K562 (cell line): ENCODE measurements around the gene FGGY. TPM values are rescaled to one million over a fixed set of nuclear protein-coding genes. Genes with fewer than 3 reads are reported as not detected.

ENCODE experiments used
- ATAC-seq: fragments of 200-7000 bp; cut with Tn5 transposase; 3 replicates; pipeline ENCODE4 v1.9.1; 2020; ENCODE audit warnings: moderate library complexity
- BruUV-seq: library from RNA; stranded (reverse); fragments of 400-500 nt; replicated peaks from 2 replicates; lab custom pipeline; 2021; lab: Mats Ljungman, UMichigan
- CTCF ChIA-PET: fragments of 300-600 bp; formaldehyde crosslinking; extraction: SDS; loops from one replicate; lab custom pipeline; 2021; ENCODE audit warnings: low intra/inter-chr PET ratio; lab: Yijun Ruan, JAX
- POLR2A ChIA-PET: fragments of 300-600, 350-650 bp; sonication (Branson Sonifier 250); formaldehyde crosslinking; extraction: SDS; loops from one replicate; lab custom pipeline; 2021; ENCODE audit warnings: antibody characterized with exemption, inconsistent platforms; lab: Yijun Ruan, JAX
- DNase-seq, 4 experiments: peaks; one replicate each; pipeline versions ENCODE4 v3.0.0 to v3.0.0-alpha.2; 2011 to 2018; ENCODE audit warnings: low spot score in 3 of 4, mixed read lengths in 3 of 4; ENCODE audit errors: extremely low read depth in 1 of 4
- FAIRE-seq: peaks from 2 replicates; lab custom pipeline; 2011; peaks lifted over from hg19 to GRCh38; lab: Jason Lieb, UNC
- H2AFZ ChIP-seq: 2 replicates; pipeline ENCODE4 v1.6.0; 2011; ENCODE audit warnings: low read depth, low read length, control low read depth, inconsistent platforms
- H3K27ac ChIP-seq: fragments of 200-600 bp; 3 replicates; pipeline ENCODE4 v1.8.0; 2011; ENCODE audit warnings: low read depth, mild to moderate bottlenecking, control low read depth, inconsistent platforms, low read length, moderate library complexity, mixed read lengths; ENCODE audit errors: extremely low read depth
- H3K27me3 ChIP-seq, 2 experiments: fragments of 300-600 bp in 1 of 2; 2 replicates in 1 of 2; 3 replicates in 1 of 2; pipeline versions ENCODE4 v1.6.0 to v1.8.0; 2011; ENCODE audit warnings: inconsistent platforms in 2 of 2, low read length in 2 of 2, mild to moderate bottlenecking in 1 of 2, mixed read lengths in 1 of 2, moderate library complexity in 1 of 2; ENCODE audit not compliant: control insufficient read depth in 2 of 2, insufficient read depth in 2 of 2
- H3K36me3 ChIP-seq: fragments of 300-600 bp; 3 replicates; pipeline ENCODE4 v1.8.0; 2011; ENCODE audit warnings: mild to moderate bottlenecking, low read length, inconsistent platforms; ENCODE audit not compliant: control insufficient read depth, insufficient read depth
- H3K4me1 ChIP-seq, 2 experiments: fragments of 200-600 bp in 1 of 2; replicated peaks in 1 of 2; 2 replicates in 1 of 2; 3 replicates in 1 of 2; pipeline versions ENCODE4 v1.5.1 to v1.8.0; 2011; ENCODE audit warnings: inconsistent platforms in 2 of 2, low read length in 2 of 2, mild to moderate bottlenecking in 1 of 2, mixed read lengths in 1 of 2, moderate library complexity in 1 of 2; ENCODE audit not compliant: control insufficient read depth in 2 of 2, insufficient read depth in 2 of 2
- H3K4me2 ChIP-seq: 2 replicates; pipeline ENCODE4 v1.6.1; 2011; ENCODE audit warnings: low read length, control low read depth, inconsistent platforms, mixed read lengths; ENCODE audit not compliant: insufficient read depth
- H3K4me3 ChIP-seq: fragments of 200-600 bp; sonication (generic), shearing (Covaris generic); 2 replicates; pipeline ENCODE4 v1.5.1; 2016; ENCODE audit warnings: control low read depth, inconsistent platforms
- H3K79me2 ChIP-seq: fragments of 200-600 bp; 3 replicates; pipeline ENCODE4 v1.8.0; 2011; ENCODE audit warnings: low read length, inconsistent platforms; ENCODE audit not compliant: control insufficient read depth, insufficient read depth
- H3K9ac ChIP-seq, 2 experiments: 2 replicates each; pipeline versions ENCODE4 v1.6.0 to v1.6.1; 2011; ENCODE audit warnings: low read depth in 2 of 2, low read length in 2 of 2, control low read depth in 1 of 2, inconsistent platforms in 1 of 2, mild to moderate bottlenecking in 1 of 2, mixed read lengths in 1 of 2; ENCODE audit not compliant: insufficient read depth in 1 of 2
- H3K9me1 ChIP-seq: one replicate; pipeline ENCODE4 v1.6.0; 2011; ENCODE audit warnings: inconsistent platforms, mild to moderate bottlenecking, low read length, moderate library complexity; ENCODE audit not compliant: control insufficient read depth, insufficient read depth
- H3K9me3 ChIP-seq: replicated peaks from 2 replicates; pipeline ENCODE4 v1.5.1; 2011; ENCODE audit warnings: low read depth, low read length, inconsistent platforms; ENCODE audit not compliant: control insufficient read depth, insufficient read depth
- H4K20me1 ChIP-seq: replicated peaks from 2 replicates; pipeline ENCODE4 v1.6.1; 2011; ENCODE audit warnings: low read length, inconsistent platforms, mixed read lengths; ENCODE audit not compliant: control insufficient read depth, insufficient read depth
- CHAMP1 ChIP-seq: fragments of 450-650 bp; IDR thresholded peaks from 2 replicates; pipeline ENCODE4 v1.6.1; 2016; ENCODE audit warnings: mild to moderate bottlenecking
- NCOA2 ChIP-seq, 2 experiments: fragments of 450-650 bp; IDR thresholded peaks; 2 replicates each; pipeline ENCODE4 v1.6.1; 2018; ENCODE audit warnings: mild to moderate bottlenecking in 2 of 2, moderate library complexity in 1 of 2; ENCODE audit not compliant: partially characterized antibody in 2 of 2
- ZNF143 ChIP-seq: sonication (generic); formaldehyde crosslinking; IDR thresholded peaks from 2 replicates; pipeline ENCODE4 v1.9.0; 2022; ENCODE audit warnings: mild to moderate bottlenecking, missing genetic modification reagents
- ZNF232 ChIP-seq: sonication (generic); formaldehyde crosslinking; IDR thresholded peaks from 2 replicates; pipeline ENCODE4 v1.8.0; 2022; ENCODE audit warnings: mild to moderate bottlenecking, missing genetic modification reagents
- ZNF511 ChIP-seq: sonication (generic); formaldehyde crosslinking; IDR thresholded peaks from 2 replicates; pipeline ENCODE4 v1.8.0; 2022; ENCODE audit warnings: mild to moderate bottlenecking, missing genetic modification reagents
- WGBS: fragments of 100-300 bp; shearing (Covaris generic); methylation state at CpG from one replicate; pipeline ENCODE4 v1.1.6; 2016; ENCODE audit warnings: low coverage, mixed read lengths; ENCODE audit not compliant: insufficient coverage; ENCODE audit errors: missing lambda C conversion rate; 5-methylcytosine and 5-hydroxymethylcytosine counted together
- in situ Hi-C: fragments of 300-500 bp; cut with MboI; formaldehyde crosslinking; loops from 4 replicates; pipeline ENCODE4 v1.15.0; 2018; ENCODE audit warnings: inconsistent platforms, mixed read lengths
- intact Hi-C: fragments of 100-400 bp; cut with micrococcal nuclease; formaldehyde crosslinking; loops from 2 replicates; pipeline ENCODE4 v1.14.2; 2022
- polyA plus RNA-seq, 8 experiments: library from polyadenylated mRNA; depleted of rRNA in 4 of 8; stranded (reverse) in 5 of 8; unstranded in 3 of 8; fragments of >200 nt; fragmentation: Nextera tagmentation in 2 of 8; fragmentation: Illumina TruSeq in 1 of 8; extraction: Ambion mirVana in 2 of 8; extraction: Trizol in 1 of 8; gene quantifications; 2 replicates each; pipeline versions ENCODE4 v1.2.1 to v1.2.3, GENCODE V29; 2011 to 2014; ENCODE audit warnings: inconsistent platforms in 1 of 8, missing spikeins in 1 of 8
- total RNA-seq, 7 experiments: library from RNA; depleted of rRNA in 6 of 7; stranded (reverse); fragments of >200 nt in 6 of 7; fragmentation: Illumina TruSeq in 2 of 7; extraction: Trizol in 2 of 7; gene quantifications; 2 replicates each; pipeline versions ENCODE4 v1.2.1 to v1.2.3, GENCODE V29; 2011 to 2021; ENCODE audit warnings: low replicate concordance in 1 of 7

The FGGY gene
- total and polyA plus RNA-seq, 9 of the 15 experiments (the other 6 are each of a cell fraction or from before 2014, with no cell fraction given), result 9.7 to 19.2 (median 12.6) TPM

- Histone ChIP-seq H3K9me1 (no peaks in the 10 kb centered on the region), H2AFZ (no peak overlapping the region), H3K27ac (no peak overlapping the region), H3K9me3 (no peaks in the 10 kb centered on the region), H3K4me2 (no peak overlapping the region), H3K4me3 (no peak overlapping the region), H4K20me1 (no peaks in the 10 kb centered on the region), H3K79me2 (no peaks in the 10 kb centered on the region), H3K36me3 (no peaks in the 10 kb centered on the region), H3K9ac (no peak overlapping the region), H3K4me1 (no peaks in the 10 kb centered on the region), H3K27me3 (no peaks in the 10 kb centered on the region)
- DNase-seq (no peak), ATAC-seq (no peak), FAIRE-seq (no peak)
- WGBS, result 13% methylated on average over 4 of the region's 4 CpGs
- in situ Hi-C loops, result no loop called here
- CTCF ChIA-PET, result no interaction called here
- intact Hi-C loops, result no loop called here
- no TSS peak for BruUV-seq
- POLR2A ChIA-PET, result no interaction called here
- TF ChIP-seq CHAMP1, result no peak
- TF ChIP-seq ZNF232 (CRISPR knock-in tag), result no peak
- TF ChIP-seq ZNF511 (CRISPR knock-in tag), result no peak
- no peak for TF ChIP-seq ZNF143 (CRISPR knock-in tag)
- TF ChIP-seq NCOA2 (IDR thresholded peaks at IDR 0.05; ENCODE audit: partially characterized antibody in 2 of 2), result no peak
Measured at GRCh38 chr1:59554752-59555151, 257.9 kb downstream of the FGGY start.
